RWPE2 (cell line): ENCODE measurements around the gene CCDC28B.
"Not testable (repeated sequence)": the region's sequence is repeated elsewhere in the genome, so short reads cannot be mapped to it uniquely, and the experiment has no call there.

Source experiments
- ATAC-seq: fragments of 200-7000 bp; cut with Tn5 transposase; 3 replicates; pipeline ENCODE4 v1.9.1; 2021; ENCODE audit warnings: low read depth
- DNase-seq: peaks from one replicate; pipeline ENCODE4 v3.0.0-alpha.2; 2020; ENCODE audit warnings: low spot score
- H3K27ac ChIP-seq: fragments of 450-650 bp; 2 replicates; pipeline ENCODE4 v1.5.1; 2017; ENCODE audit warnings: mild to moderate bottlenecking; ENCODE audit not compliant: poor library complexity, severe bottlenecking
- H3K27me3 ChIP-seq: fragments of 250-450 bp; sonication (Bioruptor Pico); 2 replicates; pipeline ENCODE4 v1.5.1; 2021; ENCODE audit warnings: mild to moderate bottlenecking, moderate library complexity; ENCODE audit not compliant: insufficient read depth, poor library complexity, severe bottlenecking
- H3K36me3 ChIP-seq: fragments of 250-450 bp; sonication (Bioruptor Pico); 2 replicates; pipeline ENCODE4 v1.5.1; 2020; ENCODE audit warnings: low read depth, mild to moderate bottlenecking, moderate library complexity
- H3K4me1 ChIP-seq: fragments of 250-450 bp; sonication (Bioruptor Pico); 2 replicates; pipeline ENCODE4 v1.5.1; 2021; ENCODE audit warnings: mild to moderate bottlenecking, moderate library complexity; ENCODE audit not compliant: insufficient read depth, poor library complexity, severe bottlenecking
- H3K4me3 ChIP-seq: fragments of 250-450 bp; sonication (Bioruptor Pico); 2 replicates; pipeline ENCODE4 v1.5.1; 2021; ENCODE audit warnings: mild to moderate bottlenecking, moderate library complexity; ENCODE audit not compliant: severe bottlenecking
- H3K9me3 ChIP-seq: fragments of 250-450 bp; sonication (Bioruptor Pico); 2 replicates; pipeline ENCODE4 v1.5.1; 2021; ENCODE audit warnings: mild to moderate bottlenecking, moderate library complexity; ENCODE audit not compliant: severe bottlenecking
- TF ChIP-seq, protein P1 (sequence below): fragments of 450-650 bp; IDR thresholded peaks from one replicate; pipeline ENCODE4 v1.5.1; 2017; ENCODE audit warnings: mild to moderate bottlenecking, moderate library complexity; ENCODE audit not compliant: poor library complexity, severe bottlenecking

Gene CCDC28B

DNA sequence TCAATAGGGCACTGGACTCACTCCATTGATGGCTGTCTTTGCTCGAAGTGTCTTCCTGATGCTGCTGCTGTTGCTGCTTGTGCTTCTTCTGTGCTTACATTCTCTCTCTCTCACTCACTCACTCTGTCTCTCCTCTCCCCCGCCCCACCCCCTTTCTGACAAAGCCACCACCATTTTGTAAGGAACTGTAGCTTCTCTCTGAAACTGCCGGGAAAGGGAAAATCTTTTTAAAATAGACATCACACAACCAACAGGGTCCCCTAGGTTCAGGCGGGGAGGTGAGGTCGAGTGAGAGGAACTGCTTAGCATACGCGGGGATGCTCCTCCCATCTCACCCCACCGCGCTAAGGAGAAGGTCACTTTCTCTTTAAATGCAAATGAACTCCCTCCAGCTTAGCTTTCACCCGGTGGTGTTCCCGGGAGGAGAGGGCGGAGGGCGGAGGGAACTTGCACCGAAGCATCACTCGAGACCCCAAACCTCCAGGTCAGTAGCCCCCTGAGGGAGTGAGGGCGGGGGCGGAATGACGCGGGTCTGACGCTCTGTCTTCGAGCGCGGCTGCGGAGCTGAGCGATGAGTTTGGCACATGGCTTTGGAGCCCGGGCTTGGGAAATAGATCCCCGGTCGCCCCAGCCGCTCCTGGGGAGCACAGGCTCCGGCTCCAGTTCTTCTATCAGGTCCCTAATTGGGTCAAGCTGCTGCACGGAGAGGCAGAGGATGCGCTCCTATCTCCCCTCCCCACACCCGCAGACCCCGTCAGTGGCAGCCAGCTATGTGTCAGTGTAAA is at the start of gene CCDC28B:
TSS of gene CCDC28B (plus strand) at position 370 of the 785 bp plus-strand sequence. CDS start 1,341 bp downstream, outside the sequence.
- DNase-seq (no peak), ATAC-seq (peak; percentile 26)
- H3K4me1 ChIP-seq, result no peaks in the 10 kb centered on the region
- H3K4me3 ChIP-seq, result peak within 1 kb of the TSS; percentile 41
- H3K36me3 ChIP-seq, result peaks cover 17% of the 10 kb centered on the region
- TF ChIP-seq, protein P1, sequence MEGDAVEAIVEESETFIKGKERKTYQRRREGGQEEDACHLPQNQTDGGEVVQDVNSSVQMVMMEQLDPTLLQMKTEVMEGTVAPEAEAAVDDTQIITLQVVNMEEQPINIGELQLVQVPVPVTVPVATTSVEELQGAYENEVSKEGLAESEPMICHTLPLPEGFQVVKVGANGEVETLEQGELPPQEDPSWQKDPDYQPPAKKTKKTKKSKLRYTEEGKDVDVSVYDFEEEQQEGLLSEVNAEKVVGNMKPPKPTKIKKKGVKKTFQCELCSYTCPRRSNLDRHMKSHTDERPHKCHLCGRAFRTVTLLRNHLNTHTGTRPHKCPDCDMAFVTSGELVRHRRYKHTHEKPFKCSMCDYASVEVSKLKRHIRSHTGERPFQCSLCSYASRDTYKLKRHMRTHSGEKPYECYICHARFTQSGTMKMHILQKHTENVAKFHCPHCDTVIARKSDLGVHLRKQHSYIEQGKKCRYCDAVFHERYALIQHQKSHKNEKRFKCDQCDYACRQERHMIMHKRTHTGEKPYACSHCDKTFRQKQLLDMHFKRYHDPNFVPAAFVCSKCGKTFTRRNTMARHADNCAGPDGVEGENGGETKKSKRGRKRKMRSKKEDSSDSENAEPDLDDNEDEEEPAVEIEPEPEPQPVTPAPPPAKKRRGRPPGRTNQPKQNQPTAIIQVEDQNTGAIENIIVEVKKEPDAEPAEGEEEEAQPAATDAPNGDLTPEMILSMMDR, result no peak
- H3K27ac ChIP-seq, result peak within 1 kb of the TSS; percentile 18
- no peaks in the 10 kb centered on the region for H3K9me3 ChIP-seq
- no peaks in the 10 kb centered on the region for H3K27me3 ChIP-seq

DNA sequence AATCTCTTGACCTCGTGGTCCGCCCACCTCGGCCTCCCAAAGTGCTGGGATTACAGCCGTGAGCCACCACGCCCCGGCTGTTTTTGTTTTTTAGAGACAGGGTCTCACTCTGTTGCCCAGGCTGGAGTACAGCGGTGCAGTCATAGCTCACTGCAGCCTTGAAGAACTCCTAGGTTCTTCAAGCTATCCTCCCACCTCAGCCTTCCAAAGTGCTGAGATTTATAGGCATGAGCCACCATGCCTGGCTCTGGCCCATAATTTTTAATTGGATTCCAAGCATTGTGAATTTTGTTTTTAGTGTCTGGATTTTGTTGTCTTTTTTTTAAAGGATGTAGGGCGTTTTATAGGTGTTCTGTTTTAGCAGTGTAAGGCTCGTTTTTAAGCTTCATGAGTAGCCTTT is 49.5 kb upstream of the CCDC28B start:
- Histone ChIP-seq H3K36me3 (peaks cover 15% of the 10 kb centered on the region; the same call in 1 of the 2 replicates), H3K4me1 (no peaks in the 10 kb centered on the region), H3K27me3 (no peaks in the 10 kb centered on the region), H3K4me3 (no peak overlapping the region), H3K27ac (no peak overlapping the region), H3K9me3 (peaks cover 4% of the 10 kb centered on the region)
- no peak for DNase-seq
- no peak for ATAC-seq
- TF ChIP-seq, protein P1, result no peak

DNA sequence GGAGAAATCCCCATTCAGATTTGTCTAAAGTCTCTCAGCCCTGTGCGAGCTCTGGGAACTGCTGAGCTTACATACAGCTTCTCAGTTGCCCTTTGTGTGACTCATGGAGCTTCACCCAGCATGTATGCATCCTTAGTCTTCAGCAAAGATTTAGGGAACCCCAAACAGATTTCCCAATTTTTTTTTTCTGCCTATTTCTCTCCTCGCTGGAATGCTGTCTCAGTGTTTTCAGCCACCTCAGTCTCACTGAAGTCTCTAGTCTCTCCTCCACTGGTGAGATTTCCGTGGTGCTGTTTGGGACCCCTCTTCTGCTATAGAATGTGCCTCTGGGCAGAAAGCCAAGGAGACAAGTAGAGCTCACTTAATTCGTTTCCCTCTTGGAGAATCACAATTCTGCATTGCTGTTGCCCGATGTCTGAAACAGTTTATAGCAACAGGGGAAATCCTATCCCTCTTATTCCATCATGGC is 49.0 kb upstream of the CCDC28B start:
- TF ChIP-seq, protein P1, result no peak
- H3K4me1 ChIP-seq, result no peaks in the 10 kb centered on the region
- no peak overlapping the region for H3K4me3 ChIP-seq
- H3K27ac ChIP-seq, result no peak overlapping the region
- no peaks in the 10 kb centered on the region for H3K27me3 ChIP-seq
- H3K9me3 ChIP-seq, result peaks cover 4% of the 10 kb centered on the region
- ATAC-seq (peak; percentile 76), DNase-seq (no peak)
- H3K36me3 ChIP-seq, result peaks cover 19% of the 10 kb centered on the region

DNA sequence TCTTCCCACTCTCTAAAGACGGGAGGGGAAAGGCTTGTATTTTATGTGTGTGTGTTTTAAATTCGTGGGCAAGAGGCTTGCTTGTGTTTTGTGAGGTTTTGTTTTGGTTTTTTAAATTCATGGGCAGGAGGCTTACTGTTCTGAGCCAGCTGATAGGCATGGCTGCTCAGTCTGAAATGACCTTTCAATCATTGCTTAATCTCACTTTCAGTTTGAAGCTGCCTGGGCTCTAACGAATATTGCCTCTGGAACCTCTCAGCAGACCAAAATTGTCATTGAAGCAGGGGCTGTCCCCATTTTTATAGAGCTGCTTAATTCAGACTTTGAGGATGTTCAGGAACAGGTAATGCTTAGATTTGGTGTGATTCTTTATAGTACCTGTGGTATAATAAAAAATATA is 41.2 kb upstream of the CCDC28B start:
- DNase-seq (no peak), ATAC-seq (no peak)
- no peak overlapping the region for H3K27ac ChIP-seq
- H3K4me3 ChIP-seq, result no peak overlapping the region
- no peaks in the 10 kb centered on the region for H3K27me3 ChIP-seq
- H3K9me3 ChIP-seq, result no peaks in the 10 kb centered on the region
- H3K4me1 ChIP-seq, result no peaks in the 10 kb centered on the region
- TF ChIP-seq, protein P1, result no peak
- peaks cover 82% of the 10 kb centered on the region for H3K36me3 ChIP-seq

DNA sequence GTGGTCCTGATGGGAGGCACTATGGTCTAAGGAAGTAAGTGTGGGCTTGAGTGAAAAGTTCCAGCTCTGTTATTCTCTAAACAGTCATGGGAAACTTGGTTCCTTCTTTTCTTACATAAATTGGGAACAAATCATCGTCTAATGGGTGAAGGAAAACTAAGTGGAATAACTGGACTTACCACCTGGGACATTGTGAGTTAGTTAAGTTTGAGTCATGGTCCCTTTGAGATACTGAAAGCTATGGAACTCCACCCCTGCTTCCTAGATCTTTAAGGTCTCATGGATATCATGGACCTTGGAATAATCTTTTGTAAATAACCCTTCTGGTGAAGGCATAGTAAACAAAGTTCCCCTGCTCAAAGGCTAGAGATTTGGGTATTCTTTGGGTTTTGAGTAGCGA is 37.0 kb upstream of the CCDC28B start:
- Histone ChIP-seq H3K9me3 (no peaks in the 10 kb centered on the region), H3K4me1 (no peaks in the 10 kb centered on the region), H3K27ac (no peak overlapping the region), H3K4me3 (no peak overlapping the region), H3K36me3 (peaks cover 61% of the 10 kb centered on the region), H3K27me3 (no peaks in the 10 kb centered on the region)
- TF ChIP-seq, protein P1, result no peak
- DNase-seq (no peak), ATAC-seq (no peak)

DNA sequence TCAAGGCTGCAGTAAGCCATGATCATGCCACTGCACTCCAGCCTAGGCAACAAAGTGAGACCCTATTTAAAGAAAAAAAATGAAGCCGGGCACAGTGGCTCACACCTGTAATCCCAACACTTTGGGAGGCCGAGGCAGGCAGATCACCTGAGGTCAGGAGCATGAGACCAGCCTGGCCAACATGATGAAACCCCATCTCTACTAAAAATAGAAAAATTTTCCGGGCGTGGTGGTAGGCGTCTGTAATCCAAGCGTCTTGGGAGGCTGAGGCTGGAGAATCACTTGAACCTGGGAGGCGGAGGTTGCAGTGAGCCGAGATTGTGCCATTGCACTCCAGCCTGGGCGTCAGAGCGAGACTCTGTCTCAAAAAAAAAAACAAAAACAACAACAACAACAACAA is 34.8 kb upstream of the CCDC28B start:
- ATAC-seq, H3K27ac ChIP-seq, H3K4me3 ChIP-seq, H3K27me3 ChIP-seq, H3K9me3 ChIP-seq, DNase-seq, H3K4me1 ChIP-seq: not testable (repeated sequence)
- peaks cover 51% of the 10 kb centered on the region for H3K36me3 ChIP-seq
